K562 (cell line): ENCODE data around the gene CFAP410. TPM values are rescaled to one million over a fixed set of nuclear protein-coding genes. Genes with fewer than 3 reads are reported as not detected.

Experiments used
- CTCF ChIP-seq, 3 experiments: IDR thresholded peaks in 2 of 3; conservative IDR thresholded peaks in 1 of 3; 2 replicates each; pipeline ENCODE4 v1.5.1; 2011 to 2012; ENCODE audit warnings: low read length in 3 of 3, mild to moderate bottlenecking in 3 of 3, control low read depth in 2 of 3, improper control_type of control experiment in 1 of 3, inconsistent platforms in 1 of 3, low read depth in 1 of 3, mixed read lengths in 1 of 3, moderate library complexity in 1 of 3; ENCODE audit not compliant: insufficient read depth in 2 of 3
- FOXA3 ChIP-seq, 2 experiments: fragments of 450-650 bp in 1 of 2; sonication (generic) in 1 of 2; formaldehyde crosslinking; IDR thresholded peaks in 1 of 2; conservative IDR thresholded peaks in 1 of 2; 2 replicates each; pipeline versions ENCODE4 v1.4.0 to v1.8.0; 2020 to 2022; ENCODE audit warnings: mild to moderate bottlenecking in 2 of 2, missing genetic modification reagents in 1 of 2
- GATAD2A ChIP-seq: fragments of 450-650 bp; IDR thresholded peaks from 2 replicates; pipeline ENCODE4 v1.6.1; 2017
- HDAC2 ChIP-seq: fragments of 450-650 bp; IDR thresholded peaks from 2 replicates; pipeline ENCODE4 v1.6.1; 2016; ENCODE audit warnings: mild to moderate bottlenecking
- MED1 ChIP-seq: sonication (generic); formaldehyde crosslinking; IDR thresholded peaks from 2 replicates; pipeline ENCODE4 v1.8.1; 2023; ENCODE audit warnings: missing genetic modification reagents, borderline replicate concordance
- NELFE ChIP-seq: IDR thresholded peaks from 2 replicates; pipeline ENCODE4 v1.6.1; 2011; ENCODE audit warnings: mild to moderate bottlenecking; ENCODE audit not compliant: insufficient read depth, insufficient read length
- XRCC5 ChIP-seq: fragments of 200-400 bp; formaldehyde crosslinking; IDR thresholded peaks from 2 replicates; pipeline ENCODE4 v1.6.1; 2017; ENCODE audit warnings: low read depth, mild to moderate bottlenecking, low read length
- YBX1 ChIP-seq: fragments of 450-650 bp; IDR thresholded peaks from 2 replicates; pipeline ENCODE4 v1.7.1; 2016; ENCODE audit warnings: mild to moderate bottlenecking
- YY1 ChIP-seq, 3 experiments: IDR thresholded peaks; 2 replicates each; pipeline ENCODE4 v1.6.1; 2011; ENCODE audit warnings: low read length in 2 of 3, mild to moderate bottlenecking in 2 of 3, moderate library complexity in 2 of 3, borderline replicate concordance in 1 of 3, control low read depth in 1 of 3, low read depth in 1 of 3; ENCODE audit not compliant: insufficient read depth in 3 of 3, insufficient replicate concordance in 2 of 3, control insufficient read depth in 1 of 3, insufficient read length in 1 of 3; ENCODE audit errors: extremely low read depth in 1 of 3
- ZBTB33 ChIP-seq: sonication (generic); formaldehyde crosslinking; IDR thresholded peaks from 2 replicates; pipeline ENCODE4 v1.8.1; 2023; ENCODE audit warnings: mild to moderate bottlenecking, missing genetic modification reagents
- ZFP36 ChIP-seq: fragments of 150-350 bp; IDR thresholded peaks from 2 replicates; pipeline ENCODE4 v1.6.1; 2018; ENCODE audit warnings: low read length, low read depth; ENCODE audit not compliant: partially characterized antibody
- polyA plus RNA-seq, 8 experiments: library from polyadenylated mRNA; depleted of rRNA in 4 of 8; stranded (reverse) in 5 of 8; unstranded in 3 of 8; fragments of >200 nt; fragmentation: Nextera tagmentation in 2 of 8; fragmentation: Illumina TruSeq in 1 of 8; extraction: Ambion mirVana in 2 of 8; extraction: Trizol in 1 of 8; gene quantifications; 2 replicates each; pipeline versions ENCODE4 v1.2.1 to v1.2.3, GENCODE V29; 2011 to 2014; ENCODE audit warnings: inconsistent platforms in 1 of 8, missing spikeins in 1 of 8
- total RNA-seq, 7 experiments: library from RNA; depleted of rRNA in 6 of 7; stranded (reverse); fragments of >200 nt in 6 of 7; fragmentation: Illumina TruSeq in 2 of 7; extraction: Trizol in 2 of 7; gene quantifications; 2 replicates each; pipeline versions ENCODE4 v1.2.1 to v1.2.3, GENCODE V29; 2011 to 2021; ENCODE audit warnings: low replicate concordance in 1 of 7
- TF ChIP-seq, protein P1 (sequence below): fragments of 250-450 bp; sonication (Bioruptor Pico); IDR thresholded peaks from 2 replicates; pipeline ENCODE4 v1.8.0; 2022; ENCODE audit warnings: inconsistent platforms
- TF ChIP-seq, protein P2 (sequence below): sonication (generic); formaldehyde crosslinking; IDR thresholded peaks from 2 replicates; pipeline ENCODE4 v1.9.0; 2022; ENCODE audit warnings: mild to moderate bottlenecking, missing genetic modification reagents
- TF ChIP-seq, protein P3 (sequence below): sonication (generic); formaldehyde crosslinking; IDR thresholded peaks from 2 replicates; pipeline ENCODE4 v1.5.0; 2020; ENCODE audit warnings: missing genetic modification reagents

CFAP410 gene
- total and polyA plus RNA-seq, 9 of the 15 experiments (the other 6 are each of a cell fraction or from before 2014, with no cell fraction given), result 0.07 to 17.3 (median 2.3) TPM

- TF ChIP-seq, protein P1, sequence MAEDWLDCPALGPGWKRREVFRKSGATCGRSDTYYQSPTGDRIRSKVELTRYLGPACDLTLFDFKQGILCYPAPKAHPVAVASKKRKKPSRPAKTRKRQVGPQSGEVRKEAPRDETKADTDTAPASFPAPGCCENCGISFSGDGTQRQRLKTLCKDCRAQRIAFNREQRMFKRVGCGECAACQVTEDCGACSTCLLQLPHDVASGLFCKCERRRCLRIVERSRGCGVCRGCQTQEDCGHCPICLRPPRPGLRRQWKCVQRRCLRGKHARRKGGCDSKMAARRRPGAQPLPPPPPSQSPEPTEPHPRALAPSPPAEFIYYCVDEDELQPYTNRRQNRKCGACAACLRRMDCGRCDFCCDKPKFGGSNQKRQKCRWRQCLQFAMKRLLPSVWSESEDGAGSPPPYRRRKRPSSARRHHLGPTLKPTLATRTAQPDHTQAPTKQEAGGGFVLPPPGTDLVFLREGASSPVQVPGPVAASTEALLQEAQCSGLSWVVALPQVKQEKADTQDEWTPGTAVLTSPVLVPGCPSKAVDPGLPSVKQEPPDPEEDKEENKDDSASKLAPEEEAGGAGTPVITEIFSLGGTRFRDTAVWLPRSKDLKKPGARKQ (CRISPR knock-in tag), result no peak
- TF ChIP-seq ZBTB33 (CRISPR knock-in tag) (no peak), FOXA3 (CRISPR knock-in tag; conservative IDR thresholded peaks at IDR 0.05 in 1 of 2, IDR thresholded peaks at IDR 0.05 in 1 of 2) (0 out of 4 replicates have a peak, but pooled peaks of 1 of the 2 experiments have one; percentile 12), YY1 (IDR thresholded peaks at IDR 0.05; ENCODE audit: borderline replicate concordance in 1 of 3, control insufficient read depth in 1 of 3, extremely low read depth in 1 of 3, insufficient read depth in 3 of 3, insufficient read length in 1 of 3, insufficient replicate concordance in 2 of 3, low read depth in 1 of 3, low read length in 2 of 3) (peak in 1 of 3 experiments; percentile 50), CTCF (IDR thresholded peaks at IDR 0.05 in 2 of 3, conservative IDR thresholded peaks at IDR 0.05 in 1 of 3; ENCODE audit: insufficient read depth in 2 of 3, low read depth in 1 of 3, low read length in 3 of 3) (peak; percentile 90 to 98 (median 95)), HDAC2 (0 out of 2 replicates have a peak, but pooled peaks have one; percentile 15), YBX1 (no peak), MED1 (CRISPR knock-in tag) (no peak), GATAD2A (no peak), ZFP36 (peak; percentile 38), NELFE (no peak), XRCC5 (peak; percentile 46; the same call in 1 of the 2 replicates)
- TF ChIP-seq, protein P2, sequence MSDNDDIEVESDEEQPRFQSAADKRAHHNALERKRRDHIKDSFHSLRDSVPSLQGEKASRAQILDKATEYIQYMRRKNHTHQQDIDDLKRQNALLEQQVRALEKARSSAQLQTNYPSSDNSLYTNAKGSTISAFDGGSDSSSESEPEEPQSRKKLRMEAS (CRISPR knock-in tag), result 0 out of 2 replicates have a peak, but pooled peaks have one; percentile 9
- TF ChIP-seq, protein P3, sequence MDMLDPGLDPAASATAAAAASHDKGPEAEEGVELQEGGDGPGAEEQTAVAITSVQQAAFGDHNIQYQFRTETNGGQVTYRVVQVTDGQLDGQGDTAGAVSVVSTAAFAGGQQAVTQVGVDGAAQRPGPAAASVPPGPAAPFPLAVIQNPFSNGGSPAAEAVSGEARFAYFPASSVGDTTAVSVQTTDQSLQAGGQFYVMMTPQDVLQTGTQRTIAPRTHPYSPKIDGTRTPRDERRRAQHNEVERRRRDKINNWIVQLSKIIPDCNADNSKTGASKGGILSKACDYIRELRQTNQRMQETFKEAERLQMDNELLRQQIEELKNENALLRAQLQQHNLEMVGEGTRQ (CRISPR knock-in tag), result no peak
Observed at GRCh38 chr21:44297525-44298290, 41.5 kb downstream of the CFAP410 start (continued).
